NT2/D1 (cell line): Measurements from ENCODE around the gene AKR1C8.

Experiments
- SUZ12 ChIP-seq: IDR thresholded peaks from 2 replicates; pipeline ENCODE4 v1.6.1; 2011; ENCODE audit not compliant: insufficient read length, insufficient read depth; ENCODE audit errors: extremely low read depth
- ZNF274 ChIP-seq: IDR thresholded peaks from 2 replicates; pipeline ENCODE4 v1.6.1; 2011; ENCODE audit warnings: mild to moderate bottlenecking, low read depth, low read length

- TF ChIP-seq ZNF274 (no peak), SUZ12 (no peak)
Observed at GRCh38 chr10:5234106-5234860, 49.3 kb upstream of the AKR1C8 start.
